Testis (tissue), 2 donors: ENCODE results near the gene CDH4.

Experiments used
- POLR2A ChIP-seq: fragments of 450-650 bp; IDR thresholded peaks from one replicate; pipeline ENCODE4 v1.6.1; 2017; ENCODE audit warnings: antibody characterized with exemption, mild to moderate bottlenecking, moderate library complexity
- TF ChIP-seq, protein P1 (sequence below), 3 experiments: fragments of 450-650 bp in 2 of 3; fragments of 200-600 bp in 1 of 3; sonication (generic) in 1 of 3; IDR thresholded peaks; one replicate each; pipeline ENCODE4 v1.5.1; 2016 to 2019; ENCODE audit warnings: antibody characterized with exemption in 3 of 3, mild to moderate bottlenecking in 2 of 3, moderate library complexity in 1 of 3

DNA sequence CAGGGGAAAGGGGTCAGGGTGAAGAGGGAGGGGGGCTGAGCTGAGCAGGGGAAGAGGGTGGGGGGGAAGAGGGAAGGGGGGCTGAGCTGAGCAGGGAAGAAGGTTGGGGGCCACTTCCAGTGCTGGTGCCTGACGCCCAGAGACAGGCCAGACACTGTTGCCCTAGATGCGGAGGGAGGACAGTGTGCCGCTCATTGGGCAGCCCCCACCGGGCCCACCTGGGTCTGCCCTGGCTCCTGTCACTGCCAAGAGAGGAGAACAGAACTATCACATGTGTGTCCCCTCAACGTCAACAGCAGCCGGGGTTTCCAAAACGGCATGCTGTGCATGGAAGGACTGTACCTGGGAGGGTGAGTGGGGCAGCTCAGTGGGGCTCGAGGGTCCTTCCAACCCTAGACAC, 342.1 kb downstream of the CDH4 start:
- TF ChIP-seq POLR2A, result no peak
- TF ChIP-seq, protein P1, sequence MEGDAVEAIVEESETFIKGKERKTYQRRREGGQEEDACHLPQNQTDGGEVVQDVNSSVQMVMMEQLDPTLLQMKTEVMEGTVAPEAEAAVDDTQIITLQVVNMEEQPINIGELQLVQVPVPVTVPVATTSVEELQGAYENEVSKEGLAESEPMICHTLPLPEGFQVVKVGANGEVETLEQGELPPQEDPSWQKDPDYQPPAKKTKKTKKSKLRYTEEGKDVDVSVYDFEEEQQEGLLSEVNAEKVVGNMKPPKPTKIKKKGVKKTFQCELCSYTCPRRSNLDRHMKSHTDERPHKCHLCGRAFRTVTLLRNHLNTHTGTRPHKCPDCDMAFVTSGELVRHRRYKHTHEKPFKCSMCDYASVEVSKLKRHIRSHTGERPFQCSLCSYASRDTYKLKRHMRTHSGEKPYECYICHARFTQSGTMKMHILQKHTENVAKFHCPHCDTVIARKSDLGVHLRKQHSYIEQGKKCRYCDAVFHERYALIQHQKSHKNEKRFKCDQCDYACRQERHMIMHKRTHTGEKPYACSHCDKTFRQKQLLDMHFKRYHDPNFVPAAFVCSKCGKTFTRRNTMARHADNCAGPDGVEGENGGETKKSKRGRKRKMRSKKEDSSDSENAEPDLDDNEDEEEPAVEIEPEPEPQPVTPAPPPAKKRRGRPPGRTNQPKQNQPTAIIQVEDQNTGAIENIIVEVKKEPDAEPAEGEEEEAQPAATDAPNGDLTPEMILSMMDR (IDR thresholded peaks at IDR 0.05), result no peak
